HG02938 (cell line): Measurements from ENCODE around the gene NSFL1C.

Source experiments
- ATAC-seq: cut with Tn5 transposase; IDR thresholded peaks from one replicate; pipeline ENCODE4 v1.9.1; 2021; ENCODE audit warnings: mild to moderate bottlenecking, moderate library complexity; ENCODE audit not compliant: unreplicated experiment

NSFL1C gene

GRCh38 chr20:1486566-1486965 is 19.9 kb upstream of the NSFL1C start:
- ATAC-seq: no peak

DNA sequence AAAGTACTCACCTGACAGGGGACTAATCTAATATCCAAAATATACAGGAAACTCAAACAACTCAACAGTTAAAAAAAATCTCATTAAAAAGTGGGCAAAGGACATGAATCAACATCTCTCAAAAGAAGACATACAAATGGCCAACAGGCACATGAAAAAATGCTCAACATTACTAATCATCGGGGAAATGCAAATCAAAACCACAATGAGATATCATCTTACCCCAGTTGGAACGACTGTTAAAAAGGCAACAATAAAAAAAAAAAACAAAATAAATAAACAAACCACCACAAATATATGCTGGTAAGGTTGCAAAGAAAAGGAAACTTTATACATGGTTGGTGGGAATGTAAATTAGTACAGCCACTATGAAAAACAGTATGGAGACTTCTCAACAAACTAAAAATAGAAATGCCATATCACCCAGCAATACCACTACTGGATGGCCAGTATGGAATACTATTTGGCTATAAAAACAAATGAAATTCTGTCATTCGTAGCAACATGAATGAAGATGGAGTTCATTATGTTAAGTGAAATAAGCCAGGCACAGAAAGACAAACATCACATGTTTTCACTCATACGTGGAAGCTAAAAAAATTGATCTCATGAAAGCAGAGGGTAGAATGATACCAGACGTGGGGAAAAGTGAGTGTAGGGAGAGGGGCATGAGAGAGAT is 17.9 kb upstream of the NSFL1C start:
- no peak for ATAC-seq

DNA sequence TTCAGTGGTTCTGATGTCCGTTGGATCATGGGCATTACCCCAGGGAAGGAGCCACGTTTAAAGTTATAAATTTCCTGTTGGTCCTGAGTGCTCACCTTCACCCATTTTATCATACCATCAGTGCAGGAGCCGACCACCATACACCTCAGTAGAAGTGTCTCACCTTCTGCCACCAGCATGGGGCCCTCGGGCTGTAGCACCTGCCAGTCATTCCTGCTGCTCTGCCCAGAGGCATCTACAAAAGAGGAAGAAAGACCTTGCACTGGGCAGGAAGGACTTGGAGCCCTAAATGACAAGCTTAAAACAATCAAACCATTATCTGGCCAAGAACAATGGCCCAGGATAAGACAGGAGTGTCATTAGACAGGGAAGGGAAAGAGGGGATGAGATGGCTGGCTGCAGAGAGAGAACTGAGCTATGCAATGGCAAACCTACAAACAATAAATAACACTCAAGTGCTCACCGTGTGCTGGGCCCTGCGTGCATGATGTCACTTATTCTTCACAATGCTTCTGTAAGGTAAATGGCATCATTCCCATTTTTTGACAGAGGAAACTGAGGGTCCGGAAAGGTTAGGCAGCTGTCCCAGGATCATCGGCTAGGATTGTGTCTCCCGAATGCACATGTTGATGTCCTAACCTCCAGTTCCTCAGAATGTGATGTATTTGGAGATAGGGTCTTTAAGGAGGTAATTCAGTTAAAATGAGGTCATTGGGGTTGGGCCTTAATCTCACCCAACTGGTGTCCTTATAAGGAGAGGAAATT is 13.4 kb upstream of the NSFL1C start:
- ATAC-seq: no peak

GRCh38 chr20:1478566-1478965 is 11.9 kb upstream of the NSFL1C start:
- no peak for ATAC-seq

DNA sequence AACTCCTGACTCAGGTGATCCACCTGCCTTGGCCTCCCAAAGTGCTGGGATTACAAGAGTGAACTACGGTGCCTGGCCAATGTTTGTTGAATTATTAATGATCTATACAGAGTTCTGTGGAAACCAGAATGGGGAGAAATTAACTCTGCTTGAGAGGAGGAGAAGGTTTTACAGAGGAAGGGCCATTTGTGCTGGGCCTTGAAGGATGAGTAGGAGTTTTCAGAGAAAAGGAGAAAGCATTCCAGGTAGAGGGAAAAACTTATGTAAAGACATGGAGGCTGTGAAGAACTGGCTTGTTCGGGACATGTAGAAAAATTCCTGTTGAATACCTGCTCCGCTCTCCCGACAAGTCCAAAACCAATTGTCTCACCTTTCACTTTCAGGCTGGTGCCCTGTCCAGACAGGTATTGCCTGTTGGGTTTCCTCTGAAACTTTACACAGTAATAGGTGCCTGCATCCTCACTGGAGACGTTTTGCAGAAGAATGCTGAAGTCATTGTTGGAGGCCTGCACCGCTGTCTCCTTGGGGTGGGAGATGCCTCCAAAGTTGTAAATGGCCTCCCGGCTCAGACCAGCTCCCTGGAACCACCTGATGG is 11.3 kb upstream of the NSFL1C start:
- ATAC-seq: no peak

DNA sequence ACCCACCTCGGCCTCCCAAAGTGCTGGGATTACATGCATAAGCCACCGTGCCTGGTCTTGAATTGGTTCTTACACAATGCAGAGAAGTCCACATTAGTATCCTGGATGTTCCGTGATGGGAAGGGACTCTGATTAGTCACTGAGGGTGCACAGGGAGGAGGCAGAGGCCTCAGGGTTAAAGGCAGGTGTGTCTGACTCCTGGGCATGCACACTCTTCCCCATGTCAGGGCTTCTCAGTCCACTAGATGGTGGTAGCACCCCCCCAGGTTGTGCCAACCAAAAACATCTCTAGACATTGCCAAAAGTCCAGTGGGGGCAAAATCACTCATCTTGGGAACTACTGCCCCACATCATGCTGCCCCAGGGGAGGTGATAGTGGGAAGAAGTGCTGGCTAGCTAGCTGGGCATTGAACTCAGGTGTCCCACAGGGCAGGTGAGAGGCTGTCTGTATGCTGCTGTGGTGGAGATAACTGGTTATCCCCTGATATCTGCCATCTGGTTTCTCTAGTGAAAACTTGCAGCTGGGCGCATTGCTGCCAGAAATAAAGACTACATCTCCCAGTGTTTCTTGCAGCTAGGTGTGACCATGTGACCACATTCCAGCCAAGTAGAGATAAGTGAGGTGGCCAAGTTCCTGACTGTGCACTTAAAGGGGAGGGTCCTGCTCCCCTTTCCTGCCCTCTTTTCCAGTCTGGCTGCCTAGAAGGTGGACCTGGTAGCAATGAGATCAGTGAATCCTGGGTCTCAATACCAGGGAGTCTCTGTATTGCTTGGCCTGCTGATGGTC is 8.4 kb upstream of the NSFL1C start:
- ATAC-seq: no peak

- ATAC-seq: no peak
These were observed 7.7 kb upstream of the NSFL1C start for GRCh38 chr20:1474325-1474724.

GRCh38 chr20:1473246-1474220 is 6.9 kb upstream of the NSFL1C start:
- no peak for ATAC-seq

- ATAC-seq: no peak
These were observed 6.1 kb upstream of the NSFL1C start for GRCh38 chr20:1472556-1473245.

DNA sequence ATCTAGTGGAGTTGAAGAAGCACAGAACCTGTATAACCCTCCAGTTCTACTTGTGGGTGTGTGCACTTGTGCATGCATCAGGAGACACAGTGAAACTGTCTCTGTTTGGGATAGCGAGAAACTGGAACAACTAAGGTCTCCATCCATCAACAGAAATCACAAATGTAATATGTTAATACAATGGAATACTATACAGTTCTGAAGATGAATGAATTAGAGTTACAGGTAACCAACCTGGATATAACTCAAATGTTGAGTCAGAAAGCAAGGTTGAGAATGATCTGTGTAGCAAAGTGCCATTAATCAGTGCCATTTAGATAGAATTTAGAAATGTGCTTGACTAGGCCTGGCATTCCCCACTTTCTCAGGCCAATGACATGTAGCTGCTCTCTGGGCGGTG is 4.6 kb upstream of the NSFL1C start:
- ATAC-seq: no peak

- ATAC-seq: no peak
These were observed 3.4 kb upstream of the NSFL1C start for GRCh38 chr20:1469925-1470571.

GRCh38 chr20:1469306-1469905 is 2.8 kb upstream of the NSFL1C start:
- ATAC-seq: no peak

DNA sequence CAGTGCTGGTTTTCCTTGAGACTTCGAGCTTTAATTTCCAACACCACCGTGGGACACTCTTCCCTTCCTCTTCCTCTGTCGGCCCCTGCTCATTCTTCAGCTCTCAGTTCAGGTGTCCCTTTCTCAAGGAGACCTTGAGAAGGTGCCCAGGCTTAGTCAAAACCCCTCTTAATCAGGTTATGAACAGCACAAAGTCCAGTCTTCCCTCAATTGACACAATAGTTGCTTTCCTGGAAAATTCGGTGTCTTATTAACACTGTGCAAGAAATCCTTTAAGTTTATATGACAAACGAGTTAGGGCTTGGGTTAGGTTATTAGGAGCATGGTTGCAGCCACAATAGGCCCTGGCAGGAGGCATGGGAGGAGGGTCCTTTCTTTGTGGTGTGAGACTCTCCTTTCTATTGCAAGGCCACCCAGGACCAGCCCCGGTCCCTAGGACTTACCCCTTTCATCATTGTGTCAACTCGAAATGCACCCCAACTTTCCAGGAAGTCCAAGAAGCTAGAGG is 1.5 kb upstream of the NSFL1C start:
- ATAC-seq: no peak

DNA sequence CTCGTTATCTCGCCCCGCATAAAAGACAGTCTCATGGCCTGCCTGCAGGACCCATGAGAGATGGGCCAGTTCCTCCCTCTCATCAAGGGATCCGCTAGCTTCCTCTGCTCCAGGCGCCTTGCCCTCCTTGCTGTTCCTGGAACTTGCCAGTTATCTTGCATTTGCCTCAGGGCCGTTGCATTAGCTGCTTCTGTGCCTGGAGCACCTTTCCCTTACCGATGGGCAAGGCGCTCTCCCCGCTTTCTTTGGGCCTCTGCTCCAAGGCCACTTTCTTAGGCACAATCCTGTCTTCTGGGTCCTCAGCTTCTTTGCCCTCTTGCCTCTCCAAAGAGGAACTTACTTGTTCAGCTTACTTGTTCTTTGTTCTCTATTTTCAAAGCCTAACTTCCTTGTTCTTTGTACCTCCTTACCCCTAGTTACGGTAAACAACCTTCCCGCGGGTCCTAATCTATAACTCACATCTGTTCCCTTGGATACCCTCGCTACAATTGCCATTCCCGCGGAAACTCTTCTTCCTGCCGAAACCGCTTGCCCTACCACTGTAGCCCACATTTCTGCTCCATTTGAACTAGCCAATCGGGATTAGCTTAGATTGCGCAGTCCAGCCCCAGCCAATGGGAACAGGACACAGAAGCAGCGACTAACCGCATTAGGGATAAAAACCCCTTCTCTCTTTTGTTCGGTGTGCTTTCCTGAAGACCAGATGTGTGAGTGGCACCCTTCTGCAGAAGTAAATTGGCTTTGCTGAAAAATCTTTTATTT is 887 bp upstream of the NSFL1C start:
- no peak for ATAC-seq

- ATAC-seq: peak; percentile 17
These were observed 369 bp upstream of the NSFL1C start for GRCh38 chr20:1467082-1467354.

DNA sequence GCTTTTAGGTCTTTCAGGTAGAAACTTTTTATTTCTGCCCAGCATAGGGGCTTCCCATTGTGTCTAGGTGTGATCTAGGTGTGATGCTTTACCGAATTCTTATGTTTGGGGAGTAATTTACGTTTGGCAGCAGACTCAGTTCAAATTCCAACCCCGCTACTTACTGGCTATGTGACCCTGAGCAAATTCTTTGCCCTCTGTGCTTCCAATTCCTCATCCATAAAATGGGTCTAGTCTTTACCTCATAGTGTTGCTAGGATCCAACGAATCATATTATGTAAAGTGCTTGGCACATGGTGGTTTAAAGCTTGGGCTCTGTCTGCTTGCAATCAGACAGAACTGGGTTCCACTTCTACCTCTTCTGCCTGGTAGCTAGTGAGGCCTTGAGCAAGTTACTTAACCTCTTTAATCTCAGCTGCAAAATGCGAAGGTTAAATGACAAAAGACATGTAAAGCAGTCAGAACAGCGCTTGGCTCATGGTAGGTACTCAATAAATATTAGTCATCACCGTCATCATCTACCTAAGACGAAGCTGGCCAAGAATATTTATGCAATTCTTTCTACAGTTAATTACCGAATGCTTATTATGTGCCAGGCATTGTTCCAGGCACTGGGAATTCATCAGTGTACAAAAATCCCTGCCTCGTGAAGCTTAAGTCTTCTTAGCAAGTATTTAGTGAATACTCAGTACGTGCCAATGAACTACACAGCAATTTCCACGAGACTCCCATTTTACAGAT is 1.0 kb downstream of the NSFL1C start:
- ATAC-seq: no peak

DNA sequence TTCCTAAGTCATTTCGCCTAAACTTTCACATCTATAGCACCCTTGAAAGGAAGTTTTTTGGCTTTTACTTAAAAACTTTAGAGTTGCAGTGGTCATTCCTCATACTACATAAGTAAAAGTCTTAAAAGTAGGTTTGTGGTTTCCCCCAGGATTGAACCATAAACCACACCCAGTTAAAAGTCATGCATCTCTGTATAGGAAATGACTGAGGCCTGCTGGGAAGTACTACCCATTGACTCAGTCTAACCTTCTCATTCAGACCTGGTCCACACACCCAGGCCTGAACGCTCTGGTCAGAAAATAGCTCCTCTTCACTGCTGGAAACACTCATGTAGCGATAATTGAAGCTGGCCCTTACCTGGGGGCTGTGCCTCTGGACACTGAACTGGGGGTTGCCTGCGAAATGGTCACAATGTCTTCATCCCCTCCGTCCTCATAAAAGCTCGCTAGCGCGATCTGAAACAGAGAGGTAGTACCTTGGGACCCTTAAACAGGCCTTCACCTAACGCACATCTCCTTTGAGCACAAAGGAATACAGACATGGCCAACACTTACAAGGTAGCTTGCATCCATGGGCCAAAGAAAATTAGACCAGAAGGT is 2.6 kb downstream of the NSFL1C start:
- no peak for ATAC-seq
